Measurements from ENCODE around the gene CUEDC2. TPM values are rescaled to one million over a fixed set of nuclear protein-coding genes. Genes with fewer than 3 reads are reported as not detected.

The CUEDC2 gene
- total and polyA plus RNA-seq, 10 donors = 35.3 to 59.1 (median 44.7) TPM

- WGBS, 5 donors = 85 to 92% (median 91%) methylated on average over 8 to 9 of the region's 9 CpGs
- Histone ChIP-seq H3K9me3 (no peaks in the 10 kb centered on the region), H3K36me3 (peaks cover 0 to 36% (median 0%) of the 10 kb centered on the region in 6 donors), H3K4me1 (peaks cover 0 to 44% (median 4%) of the 10 kb centered on the region in 6 donors), H3K27ac (peak overlapping the region in 7 of 8 donors; percentile 44 to 88 (median 78)), H3K4me3 (no peak overlapping the region), H3K27me3 (replicated peaks in 1 of 7) (no peaks in the 10 kb centered on the region)
- no peak for DNase-seq
- TF ChIP-seq CTCF (IDR thresholded peaks at IDR 0.05 in 8 of 11, conservative IDR thresholded peaks at IDR 0.05 in 3 of 11) = no peak
- no peak for TF ChIP-seq POLR2AphosphoS5 (IDR thresholded peaks at IDR 0.05)
- TF ChIP-seq POLR2A (IDR thresholded peaks at IDR 0.05) = no peak
- intact Hi-C loops (cut with DNase I; ENCODE audit: low total_unique reads) = no loop called here
Measured at GRCh38 chr10:102468683-102469082, 36.3 kb upstream of the CUEDC2 start.

DNA sequence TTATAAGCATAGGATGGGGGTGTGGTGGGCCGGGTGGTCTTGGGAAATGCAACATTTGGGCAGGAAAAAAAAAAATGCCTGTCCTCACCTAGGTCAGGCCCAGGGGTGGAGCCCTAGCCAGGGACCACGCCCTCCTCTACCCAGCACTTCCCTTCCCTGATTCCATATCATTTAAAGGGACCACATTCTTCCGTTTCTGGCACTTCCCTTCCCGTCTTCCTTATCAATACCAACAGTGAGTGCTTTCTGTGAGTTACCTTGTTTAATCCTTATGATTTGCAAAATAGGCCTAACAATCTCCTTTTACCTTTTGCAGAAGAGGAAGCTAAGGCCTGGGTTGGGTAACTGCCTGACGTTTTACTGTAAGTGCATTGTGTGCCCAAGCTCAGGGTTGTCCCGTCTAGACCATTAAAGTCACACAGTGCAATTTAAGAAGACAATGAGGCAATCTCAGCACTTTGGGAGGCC lies 35.6 kb upstream of the CUEDC2 start:
- 29 to 54% (median 44%) methylated on average over 6 of the region's 6 CpGs for WGBS, 5 donors
- no peaks in the 10 kb centered on the region for H3K27me3 ChIP-seq (replicated peaks in 1 of 7)
- peak overlapping the region in 7 of 8 donors; percentile 44 to 88 (median 78) for H3K27ac ChIP-seq
- H3K4me3 ChIP-seq = peak overlapping the region in 1 of 8 donors; percentile 34
- intact Hi-C loops (cut with DNase I; ENCODE audit: low total_unique reads) = no loop called here
- no peaks in the 10 kb centered on the region for H3K9me3 ChIP-seq
- peak; percentile 79 for DNase-seq
- TF ChIP-seq POLR2A (IDR thresholded peaks at IDR 0.05) = peak in 1 of 3 donors; percentile 15
- TF ChIP-seq POLR2AphosphoS5 (IDR thresholded peaks at IDR 0.05) = peak in 1 of 3 donors; percentile 66
- TF ChIP-seq CTCF (IDR thresholded peaks at IDR 0.05 in 8 of 11, conservative IDR thresholded peaks at IDR 0.05 in 3 of 11) = no peak
- peaks cover 0 to 44% (median 7%) of the 10 kb centered on the region in 6 donors for H3K4me1 ChIP-seq
- peaks cover 0 to 33% (median 0%) of the 10 kb centered on the region in 6 donors for H3K36me3 ChIP-seq

DNA sequence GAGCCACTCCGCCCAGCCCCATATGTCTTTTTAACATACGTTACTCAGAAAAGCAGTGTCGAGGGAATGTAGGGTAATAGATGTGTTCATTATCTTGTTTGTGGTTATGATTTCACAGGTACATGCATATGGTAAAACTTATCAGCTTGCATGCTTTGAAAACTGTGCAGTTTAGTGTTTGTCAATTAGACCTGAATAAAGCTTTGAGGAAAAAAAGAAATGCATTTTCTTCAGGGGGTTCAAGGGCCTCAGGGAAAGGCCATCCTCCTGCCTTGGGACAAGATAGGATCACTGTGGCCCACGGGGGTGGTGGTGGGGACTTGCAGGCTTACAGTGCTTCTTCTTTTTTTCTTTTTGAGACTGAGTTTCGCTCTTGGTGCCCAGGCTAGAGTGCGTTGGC lies 34.9 kb upstream of the CUEDC2 start:
- intact Hi-C loops (cut with DNase I; ENCODE audit: low total_unique reads) = no loop called here
- Histone ChIP-seq H3K36me3 (peaks cover 0 to 30% (median 0%) of the 10 kb centered on the region in 6 donors), H3K4me1 (peaks cover 0 to 48% (median 13%) of the 10 kb centered on the region in 6 donors), H3K27me3 (replicated peaks in 1 of 7) (no peaks in the 10 kb centered on the region), H3K4me3 (no peak overlapping the region), H3K9me3 (no peaks in the 10 kb centered on the region), H3K27ac (peak overlapping the region in 6 of 8 donors; percentile 18 to 88 (median 80))
- no peak for TF ChIP-seq POLR2AphosphoS5 (IDR thresholded peaks at IDR 0.05)
- WGBS, 5 donors = 70 to 91% (median 88%) methylated on average over 6 of the region's 6 CpGs
- DNase-seq = no peak

DNA sequence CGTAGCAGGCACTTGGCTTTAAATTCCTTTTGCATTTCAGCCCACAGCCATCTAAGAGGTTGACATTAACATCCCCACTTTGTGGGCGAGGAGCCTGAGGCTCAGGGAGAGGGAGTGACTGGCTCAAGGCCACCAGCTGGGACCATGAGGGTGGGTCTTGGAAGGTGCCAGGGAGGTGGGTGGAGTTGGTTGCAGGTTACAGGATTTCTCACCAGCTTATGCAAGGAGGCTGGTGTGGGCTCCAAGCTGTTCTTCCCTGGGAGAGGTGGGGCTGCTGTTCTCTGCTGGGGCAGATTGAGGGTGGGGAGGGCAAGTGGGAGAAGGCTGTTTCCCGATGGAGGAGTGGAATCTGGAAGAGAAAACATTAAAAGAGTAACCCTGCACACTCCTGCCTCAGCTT lies 33.1 kb upstream of the CUEDC2 start:
- intact Hi-C loops (cut with DNase I; ENCODE audit: low total_unique reads) = no loop called here
- TF ChIP-seq POLR2A (IDR thresholded peaks at IDR 0.05) = no peak
- no peak for TF ChIP-seq CTCF (IDR thresholded peaks at IDR 0.05 in 8 of 11, conservative IDR thresholded peaks at IDR 0.05 in 3 of 11)
- no peak for TF ChIP-seq POLR2AphosphoS5 (IDR thresholded peaks at IDR 0.05)
- Histone ChIP-seq H3K4me3 (no peak overlapping the region), H3K27me3 (replicated peaks in 1 of 7) (no peaks in the 10 kb centered on the region), H3K9me3 (no peaks in the 10 kb centered on the region), H3K36me3 (peaks cover 0 to 12% (median 0%) of the 10 kb centered on the region in 6 donors), H3K4me1 (peaks cover 8 to 67% (median 31%) of the 10 kb centered on the region in 6 donors), H3K27ac (no peak overlapping the region)
- DNase-seq = no peak
- 71 to 90% (median 79%) methylated on average over 3 of the region's 3 CpGs for WGBS, 5 donors

All from spleen (tissue), 11 donors.